D721Med (cell line): ENCODE results near the gene SOWAHB.

ENCODE experiments used
- DNase-seq: peaks from one replicate; pipeline ENCODE4 v3.0.0; 2011; ENCODE audit warnings: low spot score; ENCODE audit not compliant: insufficient read length
- FAIRE-seq: peaks from 2 replicates; lab custom pipeline; 2011; peaks lifted over from hg19 to GRCh38; lab: Jason Lieb, UNC
- TF ChIP-seq, protein P1 (sequence below): IDR thresholded peaks from 2 replicates; pipeline ENCODE4 v1.5.1; 2012; ENCODE audit warnings: mild to moderate bottlenecking, control low read depth; ENCODE audit not compliant: insufficient read depth; ENCODE audit errors: missing control alignments

The SOWAHB gene

GRCh38 chr4:76850010-76850441 is 47.9 kb downstream of the SOWAHB start:
- DNase-seq: no peak
- TF ChIP-seq, protein P1, sequence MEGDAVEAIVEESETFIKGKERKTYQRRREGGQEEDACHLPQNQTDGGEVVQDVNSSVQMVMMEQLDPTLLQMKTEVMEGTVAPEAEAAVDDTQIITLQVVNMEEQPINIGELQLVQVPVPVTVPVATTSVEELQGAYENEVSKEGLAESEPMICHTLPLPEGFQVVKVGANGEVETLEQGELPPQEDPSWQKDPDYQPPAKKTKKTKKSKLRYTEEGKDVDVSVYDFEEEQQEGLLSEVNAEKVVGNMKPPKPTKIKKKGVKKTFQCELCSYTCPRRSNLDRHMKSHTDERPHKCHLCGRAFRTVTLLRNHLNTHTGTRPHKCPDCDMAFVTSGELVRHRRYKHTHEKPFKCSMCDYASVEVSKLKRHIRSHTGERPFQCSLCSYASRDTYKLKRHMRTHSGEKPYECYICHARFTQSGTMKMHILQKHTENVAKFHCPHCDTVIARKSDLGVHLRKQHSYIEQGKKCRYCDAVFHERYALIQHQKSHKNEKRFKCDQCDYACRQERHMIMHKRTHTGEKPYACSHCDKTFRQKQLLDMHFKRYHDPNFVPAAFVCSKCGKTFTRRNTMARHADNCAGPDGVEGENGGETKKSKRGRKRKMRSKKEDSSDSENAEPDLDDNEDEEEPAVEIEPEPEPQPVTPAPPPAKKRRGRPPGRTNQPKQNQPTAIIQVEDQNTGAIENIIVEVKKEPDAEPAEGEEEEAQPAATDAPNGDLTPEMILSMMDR: no peak
- FAIRE-seq: no peak
